HG03460 (cell line): ENCODE results near the gene COL15A1.
A peak's percentile ranks its signal among the peaks of the same experiment; 100 is the strongest.
"Not testable (repeated sequence)": the region's sequence is repeated elsewhere in the genome, so short reads cannot be mapped to it uniquely, and the experiment has no call there.

Source experiments
- ATAC-seq: cut with Tn5 transposase; IDR thresholded peaks from one replicate; pipeline ENCODE4 v1.9.1; 2021; ENCODE audit not compliant: unreplicated experiment

COL15A1 gene

GRCh38 chr9:99075246-99075912 lies 131.7 kb downstream of the COL15A1 start:
- ATAC-seq = no peak

DNA sequence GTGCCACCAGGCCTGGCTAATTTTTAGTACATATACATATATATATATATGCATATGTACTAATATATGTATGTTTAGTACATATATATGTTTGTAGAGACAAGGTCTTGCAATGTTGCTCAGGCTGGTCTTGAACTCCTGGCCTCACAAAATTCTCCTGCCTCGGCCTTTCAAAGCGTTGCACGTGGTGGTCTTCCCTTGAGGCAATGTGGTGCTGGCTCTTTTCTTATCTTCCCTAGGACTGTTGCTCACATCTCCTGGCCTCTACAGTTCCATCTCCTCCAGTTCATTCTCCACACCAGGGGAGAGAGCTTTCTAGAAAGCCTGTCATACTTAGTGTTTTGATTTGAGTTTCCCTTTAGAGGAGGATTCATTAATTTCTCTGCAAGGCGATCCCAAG lies 132.3 kb downstream of the COL15A1 start:
- ATAC-seq = no peak

- peak; percentile 59 for ATAC-seq
Measured at GRCh38 chr9:99076483-99077171, 132.9 kb downstream of the COL15A1 start.

- ATAC-seq = no peak
Measured at GRCh38 chr9:99078717-99079116, 135.0 kb downstream of the COL15A1 start.

- ATAC-seq = no peak
Measured at GRCh38 chr9:99079542-99079941, 135.8 kb downstream of the COL15A1 start.

DNA sequence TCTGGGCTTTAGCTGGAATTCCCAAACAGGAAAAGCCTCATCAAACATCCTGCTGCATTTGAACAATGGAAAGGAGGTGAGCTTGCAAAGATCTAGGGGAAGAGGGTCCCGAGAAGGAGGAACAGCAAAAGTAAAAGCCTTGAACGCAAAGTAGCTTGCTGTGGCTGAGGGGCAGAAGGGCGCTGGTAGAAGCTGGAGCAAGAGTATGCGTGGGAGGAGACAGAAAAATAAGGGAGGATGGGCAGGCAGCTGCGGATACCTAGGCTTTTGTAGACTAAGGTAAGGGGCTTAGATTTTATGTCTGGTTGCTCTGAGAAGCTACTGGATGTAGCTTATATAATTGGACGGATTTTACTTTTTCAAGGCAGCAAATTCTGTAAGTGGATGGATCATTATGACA lies 139.3 kb downstream of the COL15A1 start:
- no peak for ATAC-seq

GRCh38 chr9:99085949-99086948 lies 142.5 kb downstream of the COL15A1 start:
- no peak for ATAC-seq

DNA sequence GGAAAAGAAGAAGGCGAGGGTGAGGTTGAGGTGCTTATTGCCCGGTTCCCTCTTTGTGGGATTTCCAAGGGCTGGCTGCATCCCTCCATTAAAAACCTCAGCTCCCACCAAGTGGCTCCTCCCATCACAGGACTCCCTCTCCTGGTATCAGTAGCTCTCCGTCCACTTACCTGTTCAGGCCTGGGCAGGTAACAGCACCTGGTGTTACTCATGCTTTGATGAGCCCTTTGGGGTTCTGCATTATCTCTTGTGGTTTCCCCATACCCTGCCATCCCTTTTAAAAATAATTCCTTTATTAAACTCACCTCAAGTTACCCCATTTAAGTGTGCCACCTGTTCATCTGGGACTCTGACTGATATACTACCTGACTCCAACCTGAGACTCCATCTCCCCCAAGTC lies 143.8 kb downstream of the COL15A1 start:
- ATAC-seq = no peak

GRCh38 chr9:99090336-99091130 lies 146.8 kb downstream of the COL15A1 start:
- no peak for ATAC-seq

GRCh38 chr9:99092643-99093491 lies 149.2 kb downstream of the COL15A1 start:
- no peak for ATAC-seq

GRCh38 chr9:99093492-99093791 lies 149.7 kb downstream of the COL15A1 start:
- no peak for ATAC-seq

DNA sequence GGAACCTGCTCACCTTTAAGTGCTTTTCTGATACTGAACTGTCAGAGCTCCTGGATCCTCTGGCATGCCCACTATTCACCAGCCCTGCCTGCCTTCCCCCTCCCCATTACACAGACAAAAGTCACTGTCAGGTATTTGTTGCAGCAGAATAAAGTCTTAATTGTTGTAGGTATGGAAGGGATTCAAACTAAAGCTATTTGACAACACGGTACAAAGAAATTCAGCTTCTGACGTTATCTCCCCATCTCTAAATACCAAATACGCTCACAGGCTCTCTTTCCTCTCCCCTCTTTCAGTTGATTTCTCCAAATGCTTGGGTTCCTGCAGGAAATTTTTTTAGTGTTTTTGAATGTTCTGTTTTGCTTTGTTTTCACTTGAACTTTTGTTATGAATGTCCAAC lies 151.9 kb downstream of the COL15A1 start:
- ATAC-seq = no peak

DNA sequence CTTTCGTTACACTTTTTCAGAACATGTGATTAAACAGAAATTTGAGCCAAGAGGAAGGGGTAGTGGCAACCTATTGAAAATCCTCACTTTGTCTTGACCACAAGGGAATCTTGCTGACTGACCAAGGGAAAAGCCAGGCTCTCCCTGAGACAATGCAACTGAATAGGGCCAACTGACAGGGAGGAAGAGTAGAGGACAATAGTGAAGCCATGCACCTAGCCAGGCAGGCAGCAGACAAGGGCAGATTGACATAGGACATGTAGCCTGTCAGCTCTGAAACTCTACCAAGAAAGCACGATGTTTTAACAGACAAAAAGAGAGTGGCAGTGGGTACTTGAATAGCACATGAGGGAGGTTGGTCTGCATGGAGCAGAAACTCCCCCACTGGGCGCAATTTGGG lies 152.7 kb downstream of the COL15A1 start:
- no peak for ATAC-seq

- not testable (repeated sequence) for ATAC-seq
Measured at GRCh38 chr9:99099806-99100585, 156.3 kb downstream of the COL15A1 start.

GRCh38 chr9:99101271-99101670 lies 157.6 kb downstream of the COL15A1 start:
- ATAC-seq = no peak

- no peak for ATAC-seq
Measured at GRCh38 chr9:99101812-99102211, 158.1 kb downstream of the COL15A1 start.

DNA sequence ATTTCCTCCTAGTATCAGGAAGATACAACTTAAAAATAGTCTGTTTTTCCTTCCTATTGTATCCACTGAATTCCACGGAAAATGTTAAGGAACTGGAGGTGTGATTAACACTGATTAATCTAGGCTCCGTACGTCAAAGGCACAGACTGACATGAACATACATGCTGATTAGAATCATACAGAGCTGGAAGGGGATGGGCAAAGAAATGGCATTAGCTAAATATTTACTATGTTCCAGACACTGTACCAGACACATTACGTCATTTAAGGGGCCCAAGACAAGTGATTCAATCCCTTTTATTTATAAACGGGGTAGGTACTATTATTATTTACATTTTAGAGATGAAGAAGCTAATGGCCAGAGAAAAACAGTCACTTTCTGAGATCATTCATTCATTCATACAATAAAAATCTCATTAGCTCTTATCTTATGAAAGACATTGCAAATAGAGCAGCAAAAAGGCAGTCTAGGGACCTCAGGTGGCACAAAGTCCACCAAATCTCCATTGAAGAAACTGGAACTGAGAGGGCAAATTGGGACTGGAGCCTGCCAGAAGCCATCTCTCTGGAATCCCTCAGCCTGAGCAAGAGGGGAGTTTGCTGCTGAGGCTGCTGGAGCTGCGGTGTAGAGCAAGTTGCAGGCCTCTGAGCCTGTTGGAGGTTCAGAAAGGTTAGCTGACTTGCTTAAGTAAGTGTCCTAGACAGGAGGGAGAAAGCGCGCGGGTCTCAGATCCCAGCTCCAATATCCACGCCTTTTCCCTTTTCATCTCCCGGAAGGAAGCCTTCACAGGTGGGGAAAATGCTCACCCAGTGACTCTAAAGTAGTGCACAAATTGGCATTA lies 159.6 kb downstream of the COL15A1 start:
- ATAC-seq = no peak

GRCh38 chr9:99103901-99104458 lies 160.3 kb downstream of the COL15A1 start:
- ATAC-seq = no peak
